Nephron progenitor cell (in vitro differentiated cells): Measurements from ENCODE around the gene ZWILCH.
"Not testable (repeated sequence)": the region's sequence is repeated elsewhere in the genome, so short reads cannot be mapped to it uniquely, and the experiment has no call there.

Experiments used
- DNase-seq: peaks from one replicate; pipeline ENCODE4 v3.0.0; 2021
- H3K27ac Mint-ChIP-seq: 2 replicates; pipeline ENCODE4 v1.8.0; 2021; ENCODE audit warnings: mild to moderate bottlenecking, moderate library complexity, mixed read lengths
- H3K27me3 Mint-ChIP-seq: 2 replicates; pipeline ENCODE4 v1.8.0; 2021; ENCODE audit warnings: mild to moderate bottlenecking, low read depth, mixed read lengths; ENCODE audit not compliant: poor library complexity
- H3K36me3 Mint-ChIP-seq: 2 replicates; pipeline ENCODE4 v1.8.0; 2021; ENCODE audit warnings: low read depth, mixed read lengths
- H3K4me1 Mint-ChIP-seq: 2 replicates; pipeline ENCODE4 v1.8.0; 2021; ENCODE audit warnings: mixed read lengths
- H3K4me3 Mint-ChIP-seq: 2 replicates; pipeline ENCODE4 v1.8.0; 2021; ENCODE audit warnings: mild to moderate bottlenecking, moderate library complexity, mixed read lengths
- H3K9me3 Mint-ChIP-seq: 2 replicates; pipeline ENCODE4 v1.8.0; 2021; ENCODE audit warnings: mild to moderate bottlenecking, moderate library complexity, mixed read lengths
- CTCF ChIP-seq: fragments of 200-600 bp; sonication (generic); IDR thresholded peaks from 2 replicates; pipeline ENCODE4 v1.5.0; 2021; ENCODE audit warnings: antibody characterized with exemption

ZWILCH gene

GRCh38 chr15:66497502-66498455 is 7.3 kb upstream of the ZWILCH start, which contains the start of gene SNAPC5:
TSS of gene SNAPC5 (minus strand) at chr15:66497762. CDS start at chr15:66497731, 31 bp downstream.
- DNase-seq = peak; percentile 99
- H3K9me3 Mint-ChIP-seq = no peaks in the 10 kb centered on the region
- H3K4me1 Mint-ChIP-seq = peaks cover 22% of the 10 kb centered on the region

DNA sequence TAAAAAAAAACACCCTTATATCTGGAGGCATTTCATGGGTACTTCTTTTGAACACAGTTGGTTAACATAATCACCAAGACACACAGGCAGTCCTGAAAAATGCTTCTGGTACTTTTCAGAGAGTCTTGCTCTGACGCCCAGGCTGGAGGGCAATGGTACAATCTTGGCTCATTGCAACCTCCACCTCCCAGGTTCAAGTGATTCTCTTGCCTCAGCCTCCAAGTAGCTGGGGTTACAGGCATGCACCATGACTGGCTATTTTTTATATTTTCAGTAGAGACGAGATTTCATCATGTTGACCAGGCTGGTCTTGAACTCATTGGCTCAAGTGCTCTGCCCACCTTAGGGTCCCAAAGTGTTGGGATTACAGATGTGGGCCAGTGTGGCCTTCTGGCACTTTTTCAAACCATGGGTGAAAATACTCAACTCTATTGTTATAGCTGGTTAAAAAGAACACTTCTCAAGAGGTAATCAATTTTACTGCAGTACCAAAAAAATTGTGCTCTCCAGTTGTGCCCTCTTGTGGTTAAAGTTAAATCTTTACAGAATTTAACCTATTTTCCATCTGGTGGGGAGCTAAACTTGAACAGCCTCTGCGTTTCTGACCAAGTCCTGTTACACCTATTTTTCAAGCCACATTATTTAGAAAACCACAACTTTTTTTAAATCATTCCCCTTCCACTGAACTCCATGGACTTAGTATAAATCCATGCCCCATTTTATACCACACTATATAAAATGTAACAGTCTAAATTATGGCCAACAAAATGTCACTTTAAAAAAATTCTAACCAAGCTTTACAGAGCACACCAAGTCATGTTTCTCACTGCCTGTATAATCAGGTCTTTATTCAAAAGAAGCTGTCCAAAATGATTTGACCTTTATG is 6.4 kb upstream of the ZWILCH start:
- peak; percentile 35 for TF ChIP-seq CTCF
- no peak overlapping the region for H3K4me3 Mint-ChIP-seq
- no peaks in the 10 kb centered on the region for H3K9me3 Mint-ChIP-seq
- no peaks in the 10 kb centered on the region for H3K27me3 Mint-ChIP-seq
- H3K27ac Mint-ChIP-seq = no peak overlapping the region
- H3K4me1 Mint-ChIP-seq = peaks cover 30% of the 10 kb centered on the region
- H3K36me3 Mint-ChIP-seq = peaks cover 61% of the 10 kb centered on the region
- DNase-seq = no peak

More at GRCh38 chr15:66497502-66498455, 7.3 kb upstream of the ZWILCH start, which contains the start of gene SNAPC5:
- Mint-ChIP-seq H3K36me3 (peaks cover 58% of the 10 kb centered on the region), H3K4me3 (peak within 1 kb of the TSS; percentile 95), H3K27ac (peak within 1 kb of the TSS; percentile 91), H3K27me3 (no peaks in the 10 kb centered on the region)
- TF ChIP-seq CTCF = peak; percentile 99

DNA sequence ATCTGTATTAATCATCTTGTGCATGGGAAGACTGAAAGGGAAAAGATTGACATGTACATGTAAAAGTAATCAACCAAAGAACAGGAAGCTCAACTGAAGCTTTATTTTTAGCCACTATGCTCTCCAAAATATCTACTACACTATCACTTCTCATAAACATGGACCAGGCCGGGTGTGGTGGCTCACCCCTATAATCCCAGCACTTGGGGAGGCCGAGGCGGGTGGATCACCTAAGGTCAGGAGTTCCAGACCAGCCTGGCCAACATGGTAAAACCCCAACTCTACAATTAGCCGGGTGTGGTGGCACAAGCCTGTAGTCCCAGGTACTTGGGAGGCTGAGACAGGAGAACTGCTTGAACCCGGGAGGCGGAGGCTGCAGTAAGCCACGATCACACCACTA is 4.8 kb upstream of the ZWILCH start:
- peaks cover 61% of the 10 kb centered on the region for H3K36me3 Mint-ChIP-seq
- not testable (repeated sequence) for H3K27me3 Mint-ChIP-seq, H3K4me3 Mint-ChIP-seq, H3K9me3 Mint-ChIP-seq, DNase-seq
- H3K27ac Mint-ChIP-seq = peak overlapping the region; percentile 46
- H3K4me1 Mint-ChIP-seq = peaks cover 40% of the 10 kb centered on the region

GRCh38 chr15:66502491-66502890 is 2.6 kb upstream of the ZWILCH start:
- Mint-ChIP-seq H3K27me3 (peaks cover 4% of the 10 kb centered on the region), H3K4me3 (peak overlapping the region; percentile 99), H3K36me3 (peaks cover 57% of the 10 kb centered on the region), H3K4me1 (peaks cover 50% of the 10 kb centered on the region), H3K9me3 (no peaks in the 10 kb centered on the region), H3K27ac (peak overlapping the region; percentile 76)
- DNase-seq = no peak
- TF ChIP-seq CTCF = no peak

DNA sequence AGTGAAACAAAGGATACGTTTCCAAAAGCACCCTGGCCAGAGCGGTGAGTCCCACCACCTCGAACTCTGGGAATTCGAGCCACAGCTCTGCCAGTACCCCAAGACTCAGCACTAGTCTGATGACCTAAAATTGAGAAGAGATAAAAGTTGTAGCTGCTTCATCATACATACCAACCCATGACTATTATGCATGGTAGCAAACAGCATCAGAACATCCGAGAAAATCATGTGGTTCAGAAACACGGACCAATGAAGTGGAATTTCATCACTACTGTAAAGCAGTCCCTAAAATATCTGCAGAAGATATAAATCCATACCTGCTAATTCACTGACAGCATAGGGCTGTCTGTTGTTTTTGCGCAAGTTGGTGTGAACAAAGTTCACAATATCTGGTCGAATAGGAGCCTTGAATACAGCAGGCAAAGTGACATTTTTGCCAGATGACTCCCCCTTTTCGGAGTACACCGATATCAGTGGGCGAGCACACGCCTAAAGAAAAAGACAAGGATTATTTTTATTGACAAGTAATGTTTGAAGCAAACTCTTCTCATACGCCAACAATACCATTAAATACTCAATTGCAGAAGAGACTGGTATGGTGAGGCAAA is 2.0 kb upstream of the ZWILCH start:
- Mint-ChIP-seq H3K36me3 (peaks cover 53% of the 10 kb centered on the region), H3K4me1 (peaks cover 47% of the 10 kb centered on the region), H3K27ac (peak overlapping the region; percentile 76), H3K4me3 (peak overlapping the region; percentile 99)
- DNase-seq, H3K9me3 Mint-ChIP-seq, H3K27me3 Mint-ChIP-seq: not testable (repeated sequence)

- TF ChIP-seq CTCF = no peak
- H3K36me3 Mint-ChIP-seq = peaks cover 56% of the 10 kb centered on the region
- DNase-seq = no peak
- H3K27me3 Mint-ChIP-seq = peaks cover 4% of the 10 kb centered on the region
- H3K4me1 Mint-ChIP-seq = peaks cover 45% of the 10 kb centered on the region
- H3K4me3 Mint-ChIP-seq = peak overlapping the region; percentile 99
- no peaks in the 10 kb centered on the region for H3K9me3 Mint-ChIP-seq
- peak overlapping the region; percentile 98 for H3K27ac Mint-ChIP-seq
These were observed 1.2 kb upstream of the ZWILCH start for GRCh38 chr15:66503780-66504562.
